HepG2 (cell line): ENCODE data around the gene ANKRD53. TPM values are rescaled to one million over a fixed set of nuclear protein-coding genes. Genes with fewer than 3 reads are reported as not detected.
A peak's percentile ranks its signal among the peaks of the same experiment; 100 is the strongest.

Experiments
- HIVEP1 ChIP-seq: sonication (generic); formaldehyde crosslinking; IDR thresholded peaks from 2 replicates; pipeline ENCODE4 v1.4.0; 2020; ENCODE audit warnings: mild to moderate bottlenecking, missing genetic modification reagents
- JUN ChIP-seq: sonication (generic); formaldehyde crosslinking; IDR thresholded peaks from 2 replicates; pipeline ENCODE4 v1.4.0; 2020; ENCODE audit warnings: mild to moderate bottlenecking, missing genetic modification reagents
- KDM4B ChIP-seq: sonication (generic); formaldehyde crosslinking; IDR thresholded peaks from 2 replicates; pipeline ENCODE4 v1.4.0; 2020; ENCODE audit warnings: missing genetic modification reagents
- MYC ChIP-seq: sonication (generic); formaldehyde crosslinking; IDR thresholded peaks from 2 replicates; pipeline ENCODE4 v1.9.0; 2021; ENCODE audit warnings: missing genetic modification reagents, borderline replicate concordance
- NFAT5 ChIP-seq: sonication (generic); formaldehyde crosslinking; IDR thresholded peaks from 2 replicates; pipeline ENCODE4 v1.4.0; 2020; ENCODE audit warnings: missing genetic modification reagents
- RBM22 ChIP-seq: fragments of 200-400 bp; formaldehyde crosslinking; optimal IDR thresholded peaks from 2 replicates; pipeline ENCODE3; 2017; ENCODE audit warnings: mild to moderate bottlenecking, low read length, moderate library complexity
- SALL1 ChIP-seq: sonication (generic); formaldehyde crosslinking; IDR thresholded peaks from 2 replicates; pipeline ENCODE4 v1.8.0; 2022; ENCODE audit warnings: mild to moderate bottlenecking, missing genetic modification reagents
- SNAPC4 ChIP-seq: sonication (generic); formaldehyde crosslinking; IDR thresholded peaks from 2 replicates; pipeline ENCODE4 v1.4.0; 2020; ENCODE audit warnings: mild to moderate bottlenecking, missing genetic modification reagents
- ZNF274 ChIP-seq: sonication (generic); formaldehyde crosslinking; IDR thresholded peaks from 2 replicates; pipeline ENCODE4 v1.5.1; 2020; ENCODE audit warnings: mild to moderate bottlenecking, missing genetic modification reagents
- ZNF598 ChIP-seq: sonication (generic); formaldehyde crosslinking; IDR thresholded peaks from 2 replicates; pipeline ENCODE4 v1.5.1; 2020; ENCODE audit warnings: mild to moderate bottlenecking, missing genetic modification reagents, borderline replicate concordance
- ZNF782 ChIP-seq: sonication (generic); formaldehyde crosslinking; IDR thresholded peaks from 2 replicates; pipeline ENCODE4 v1.4.0; 2020; ENCODE audit warnings: missing genetic modification reagents, mild to moderate bottlenecking, borderline replicate concordance
- ZNF788 ChIP-seq: sonication (generic); formaldehyde crosslinking; IDR thresholded peaks from 2 replicates; pipeline ENCODE4 v1.5.0; 2020; ENCODE audit warnings: mild to moderate bottlenecking, missing genetic modification reagents, borderline replicate concordance
- polyA plus RNA-seq, 8 experiments: library from polyadenylated mRNA; depleted of rRNA in 3 of 8; stranded (reverse) in 7 of 8; unstranded in 1 of 8; fragments of >200 nt; fragmentation: Illumina TruSeq in 4 of 8; extraction: Trizol in 4 of 8; gene quantifications; 2 replicates each; pipeline versions ENCODE4 v1.2.1 to v1.2.3, GENCODE V29; 2011 to 2016; ENCODE audit warnings: low read depth in 4 of 8, missing spikeins in 1 of 8, mixed read lengths in 1 of 8; ENCODE audit not compliant: insufficient read depth in 1 of 8
- total RNA-seq, 5 experiments: library from RNA; depleted of rRNA; stranded (reverse); fragments of >200 nt; fragmentation: Illumina TruSeq; extraction: Trizol; gene quantifications; 2 replicates each; pipeline ENCODE4 v1.2.3, GENCODE V29; 2016; ENCODE audit warnings: low read depth in 1 of 5
- TF ChIP-seq, protein P1 (sequence below): sonication (generic); formaldehyde crosslinking; IDR thresholded peaks from 2 replicates; pipeline ENCODE4 v1.5.0; 2020; ENCODE audit warnings: mild to moderate bottlenecking, missing genetic modification reagents, borderline replicate concordance
- TF ChIP-seq, protein P2 (sequence below): sonication (generic); formaldehyde crosslinking; IDR thresholded peaks from 2 replicates; pipeline ENCODE4 v1.4.0; 2020; ENCODE audit warnings: missing genetic modification reagents

Gene ANKRD53
- total and polyA plus RNA-seq, 2 of the 13 experiments (the other 11 are each of a cell fraction or from before 2014, with no cell fraction given): 0.15 TPM; not detected in 1

DNA sequence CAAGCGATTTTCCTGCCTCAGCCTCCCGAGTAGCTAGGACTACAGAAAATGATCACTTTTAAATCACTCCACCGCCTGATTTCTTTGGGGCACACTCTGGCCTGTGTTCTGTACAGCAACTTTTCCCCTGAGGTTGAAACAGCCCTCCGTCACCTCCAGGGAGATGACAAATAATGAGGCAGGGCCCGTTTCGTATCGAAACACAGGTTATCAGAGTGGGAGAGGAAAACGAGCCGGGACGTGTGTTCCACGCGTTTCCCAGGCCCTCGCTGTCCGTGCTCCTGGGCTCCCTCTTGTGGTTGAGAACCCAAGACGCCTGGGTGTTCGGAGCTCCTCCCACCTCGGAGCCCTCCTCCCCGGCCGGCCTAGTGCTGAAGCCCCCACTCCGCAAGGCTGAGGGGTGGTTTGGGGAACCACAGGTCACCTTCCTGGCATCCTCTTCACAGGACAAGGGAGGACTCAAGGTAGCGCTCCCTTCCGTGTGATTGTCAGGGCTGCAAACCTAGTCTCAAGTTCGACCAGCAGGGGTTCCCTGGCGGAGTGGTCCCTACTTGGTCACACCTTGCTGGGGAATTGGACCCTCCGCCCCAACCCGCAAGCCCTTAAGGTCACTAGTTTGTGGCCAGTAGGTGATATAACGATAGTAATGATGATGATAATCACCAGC lies 30.0 kb upstream of the ANKRD53 start (continued):
- TF ChIP-seq, protein P1, sequence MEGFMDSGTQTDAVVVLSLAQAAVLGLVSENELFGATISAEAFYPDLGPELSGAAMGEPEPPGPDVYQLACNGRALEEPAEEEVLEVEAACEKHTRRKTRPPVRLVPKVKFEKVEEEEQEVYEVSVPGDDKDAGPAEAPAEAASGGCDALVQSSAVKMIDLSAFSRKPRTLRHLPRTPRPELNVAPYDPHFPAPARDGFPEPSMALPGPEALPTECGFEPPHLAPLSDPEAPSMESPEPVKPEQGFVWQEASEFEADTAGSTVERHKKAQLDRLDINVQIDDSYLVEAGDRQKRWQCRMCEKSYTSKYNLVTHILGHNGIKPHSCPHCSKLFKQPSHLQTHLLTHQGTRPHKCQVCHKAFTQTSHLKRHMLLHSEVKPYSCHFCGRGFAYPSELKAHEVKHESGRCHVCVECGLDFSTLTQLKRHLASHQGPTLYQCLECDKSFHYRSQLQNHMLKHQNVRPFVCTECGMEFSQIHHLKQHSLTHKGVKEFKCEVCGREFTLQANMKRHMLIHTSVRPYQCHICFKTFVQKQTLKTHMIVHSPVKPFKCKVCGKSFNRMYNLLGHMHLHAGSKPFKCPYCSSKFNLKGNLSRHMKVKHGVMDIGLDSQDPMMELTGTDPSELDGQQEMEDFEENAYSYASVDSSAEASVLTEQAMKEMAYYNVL (CRISPR knock-in tag): no peak
- TF ChIP-seq, protein P2, sequence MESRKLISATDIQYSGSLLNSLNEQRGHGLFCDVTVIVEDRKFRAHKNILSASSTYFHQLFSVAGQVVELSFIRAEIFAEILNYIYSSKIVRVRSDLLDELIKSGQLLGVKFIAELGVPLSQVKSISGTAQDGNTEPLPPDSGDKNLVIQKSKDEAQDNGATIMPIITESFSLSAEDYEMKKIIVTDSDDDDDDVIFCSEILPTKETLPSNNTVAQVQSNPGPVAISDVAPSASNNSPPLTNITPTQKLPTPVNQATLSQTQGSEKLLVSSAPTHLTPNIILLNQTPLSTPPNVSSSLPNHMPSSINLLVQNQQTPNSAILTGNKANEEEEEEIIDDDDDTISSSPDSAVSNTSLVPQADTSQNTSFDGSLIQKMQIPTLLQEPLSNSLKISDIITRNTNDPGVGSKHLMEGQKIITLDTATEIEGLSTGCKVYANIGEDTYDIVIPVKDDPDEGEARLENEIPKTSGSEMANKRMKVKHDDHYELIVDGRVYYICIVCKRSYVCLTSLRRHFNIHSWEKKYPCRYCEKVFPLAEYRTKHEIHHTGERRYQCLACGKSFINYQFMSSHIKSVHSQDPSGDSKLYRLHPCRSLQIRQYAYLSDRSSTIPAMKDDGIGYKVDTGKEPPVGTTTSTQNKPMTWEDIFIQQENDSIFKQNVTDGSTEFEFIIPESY (CRISPR knock-in tag): peak; percentile 68
- no peak for TF ChIP-seq RBM22
- TF ChIP-seq NFAT5: peak; percentile 78; the same call in 1 of the 2 replicates
- peak; percentile 41; the same call in 1 of the 2 replicates for TF ChIP-seq JUN
- TF ChIP-seq KDM4B (CRISPR knock-in tag): 0 out of 2 replicates have a peak, but pooled peaks have one; percentile 58
- peak; percentile 83; the same call in 1 of the 2 replicates for TF ChIP-seq ZNF598
- TF ChIP-seq HIVEP1 (CRISPR knock-in tag): peak; percentile 48; the same call in 1 of the 2 replicates
- peak; percentile 43; the same call in 1 of the 2 replicates for TF ChIP-seq ZNF788 (CRISPR knock-in tag)
- TF ChIP-seq SALL1 (CRISPR knock-in tag): peak; percentile 66; the same call in 1 of the 2 replicates
- peak; percentile 79 for TF ChIP-seq MYC (CRISPR knock-in tag)
- TF ChIP-seq ZNF274 (CRISPR knock-in tag): peak; percentile 55; the same call in 1 of the 2 replicates
- peak; percentile 94 for TF ChIP-seq ZNF782
- TF ChIP-seq SNAPC4 (CRISPR knock-in tag): no peak
